NK-92 (cell line): ENCODE measurements around the gene CENPP.

Experiments
- DNase-seq: peaks from one replicate; lab custom pipeline; 2025; ENCODE audit not compliant: unreplicated experiment; lab: John Stamatoyannopoulos, UW

The CENPP gene

GRCh38 chr9:92652461-92652860, 326.7 kb downstream of the CENPP start:
- DNase-seq, result no peak

GRCh38 chr9:92654481-92655301, 328.9 kb downstream of the CENPP start:
- DNase-seq, result no peak

GRCh38 chr9:92655366-92655765, 329.6 kb downstream of the CENPP start:
- DNase-seq, result no peak

- DNase-seq, result no peak
These were observed 330.3 kb downstream of the CENPP start for GRCh38 chr9:92655896-92656536.

GRCh38 chr9:92656537-92656925, 330.8 kb downstream of the CENPP start:
- no peak for DNase-seq

GRCh38 chr9:92657296-92658094, 331.7 kb downstream of the CENPP start:
- DNase-seq, result no peak

- no peak for DNase-seq
These were observed 332.4 kb downstream of the CENPP start for GRCh38 chr9:92658176-92658575.

- DNase-seq, result no peak
These were observed 332.9 kb downstream of the CENPP start for GRCh38 chr9:92658611-92659010.

- DNase-seq, result no peak
These were observed 333.8 kb downstream of the CENPP start for GRCh38 chr9:92659601-92660000.

- no peak for DNase-seq
These were observed 334.5 kb downstream of the CENPP start for GRCh38 chr9:92660266-92660665.

GRCh38 chr9:92661127-92661526, 335.4 kb downstream of the CENPP start:
- no peak for DNase-seq

- no peak for DNase-seq
These were observed 336.0 kb downstream of the CENPP start for GRCh38 chr9:92661743-92662142.

GRCh38 chr9:92663126-92663525, 337.4 kb downstream of the CENPP start:
- no peak for DNase-seq

GRCh38 chr9:92663951-92664350, 338.2 kb downstream of the CENPP start:
- no peak for DNase-seq

GRCh38 chr9:92664394-92665152, 338.8 kb downstream of the CENPP start:
- DNase-seq, result no peak

- DNase-seq, result no peak
These were observed 340.1 kb downstream of the CENPP start for GRCh38 chr9:92665836-92666235.

GRCh38 chr9:92666236-92666635, 340.5 kb downstream of the CENPP start:
- no peak for DNase-seq

- DNase-seq, result no peak
These were observed 341.3 kb downstream of the CENPP start for GRCh38 chr9:92666912-92667532.

- no peak for DNase-seq
These were observed 343.2 kb downstream of the CENPP start for GRCh38 chr9:92668746-92669526.

GRCh38 chr9:92669527-92669889, 343.8 kb downstream of the CENPP start:
- DNase-seq, result no peak
